ENCODE data around the gene ZNF763.

Gene ZNF763

DNA sequence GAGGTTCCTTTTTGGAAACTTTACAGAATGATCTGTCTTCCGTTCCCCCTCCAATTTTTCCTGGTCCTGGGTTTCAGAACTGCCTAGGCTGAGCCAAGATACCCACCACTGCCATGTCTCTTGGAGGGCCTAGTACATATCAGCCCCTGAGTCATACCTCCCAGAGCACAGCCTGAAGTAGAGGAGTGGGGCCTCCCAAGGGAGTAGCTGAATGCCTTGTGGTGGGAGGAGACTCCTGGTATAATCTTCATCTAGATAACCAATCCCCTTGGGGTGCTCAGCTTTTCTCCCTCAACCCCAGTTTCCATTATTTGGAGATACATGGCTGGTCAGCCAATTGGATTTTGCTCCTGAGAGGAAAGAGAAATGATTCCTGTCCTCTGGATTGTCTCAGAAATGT lies 30.3 kb downstream of the ZNF763 start:
- Histone ChIP-seq H3K4me3 (peak overlapping the region; percentile 12; the same call in 1 of the 2 replicates), H4K20me1 (peaks cover 41% of the 10 kb centered on the region), H3K4me2 (peak overlapping the region; percentile 0; the same call in 1 of the 2 replicates), H3K27ac (no peak overlapping the region), H3K36me3 (peaks cover 98% of the 10 kb centered on the region), H3K4me1 (peaks cover 34% of the 10 kb centered on the region), H3K9ac (no peak overlapping the region), H3K9me3 (peaks cover 95% of the 10 kb centered on the region), H3K27me3 (no peaks in the 10 kb centered on the region)
- no peak for TF ChIP-seq Cebpa-rat (IDR thresholded peaks at IDR 0.05)

DNA sequence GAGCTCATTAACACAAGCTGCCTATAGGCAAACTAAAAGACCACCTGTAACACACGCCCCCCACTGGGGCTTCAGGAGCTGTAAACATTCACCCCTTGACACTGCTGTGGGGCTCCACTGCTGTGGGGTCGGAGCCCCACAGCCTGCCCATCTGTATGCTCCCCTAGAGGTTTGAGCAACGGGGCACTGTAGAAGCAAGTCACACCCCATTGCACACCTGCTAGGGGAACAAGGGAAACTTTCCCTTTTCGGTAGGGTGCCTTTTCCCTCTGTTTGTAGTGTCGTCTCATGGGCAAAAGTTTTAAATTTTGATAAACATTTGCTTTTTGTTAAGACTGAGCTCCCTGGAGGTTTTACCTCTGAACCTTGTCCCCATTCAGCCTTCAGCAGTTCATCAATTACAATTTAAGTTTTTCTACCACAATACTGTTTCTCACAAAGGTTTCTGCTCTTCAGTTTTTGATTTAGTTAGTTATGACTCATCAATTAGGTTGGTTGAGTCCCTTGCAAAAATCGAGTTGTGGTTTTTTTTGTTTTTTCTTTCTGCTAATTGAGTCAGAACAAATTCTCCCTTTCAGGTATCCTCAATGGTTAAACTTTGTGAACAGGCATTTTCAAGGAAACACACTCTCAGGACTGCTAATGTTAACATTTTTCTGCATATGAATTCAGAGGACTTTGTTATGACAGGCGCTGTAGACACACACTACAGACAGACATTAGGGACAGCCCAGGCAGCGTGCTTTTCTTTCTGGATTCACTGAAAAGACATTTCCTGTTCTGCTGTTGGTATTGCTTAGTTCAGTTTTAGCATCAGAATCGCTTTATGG lies 35.5 kb downstream of the ZNF763 start:
- TF ChIP-seq Cebpa-rat (IDR thresholded peaks at IDR 0.05) = no peak
- Histone ChIP-seq H3K9me3 (peaks cover 87% of the 10 kb centered on the region), H3K4me3 (no peak overlapping the region), H3K9ac (no peak overlapping the region; the same call in 1 of the 2 replicates), H3K27ac (peak overlapping the region; percentile 20), H4K20me1 (peaks cover 18% of the 10 kb centered on the region), H3K4me1 (peaks cover 21% of the 10 kb centered on the region), H3K4me2 (peak overlapping the region; percentile 66), H3K27me3 (no peaks in the 10 kb centered on the region), H3K36me3 (peaks cover 86% of the 10 kb centered on the region)

GRCh38 chr19:12015015-12015752 lies 50.3 kb downstream of the ZNF763 start:
- no peaks in the 10 kb centered on the region for H3K4me1 ChIP-seq
- H3K9me3 ChIP-seq = peaks cover 100% of the 10 kb centered on the region
- H3K4me2 ChIP-seq = no peak overlapping the region
- peak overlapping the region; percentile 38 for H3K4me3 ChIP-seq
- peaks cover 98% of the 10 kb centered on the region for H3K36me3 ChIP-seq
- H3K9ac ChIP-seq = no peak overlapping the region
- no peaks in the 10 kb centered on the region for H3K27me3 ChIP-seq
- no peak for TF ChIP-seq Cebpa-rat (IDR thresholded peaks at IDR 0.05)
- no peak overlapping the region for H3K27ac ChIP-seq
- H4K20me1 ChIP-seq = no peaks in the 10 kb centered on the region

DNA sequence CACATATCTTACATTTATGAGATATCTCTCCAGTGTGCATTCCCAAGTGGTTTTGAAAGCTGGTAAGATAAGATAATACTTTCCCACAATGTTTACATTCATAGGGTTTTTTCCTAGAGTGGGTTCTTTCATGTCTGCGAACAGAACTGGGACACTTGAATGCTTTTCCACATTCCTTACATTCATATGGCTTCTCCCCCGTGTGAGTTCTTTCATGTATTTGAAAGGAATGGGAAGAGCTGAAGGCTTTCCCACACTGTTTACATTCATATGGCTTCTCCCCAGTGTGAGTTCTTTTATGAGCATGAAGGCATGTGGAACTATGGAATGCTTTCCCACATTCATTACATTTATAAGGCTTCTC lies 50.9 kb downstream of the ZNF763 start:
- no peak for TF ChIP-seq Cebpa-rat (IDR thresholded peaks at IDR 0.05)
- Histone ChIP-seq H3K27me3 (no peaks in the 10 kb centered on the region), H3K4me1 (no peaks in the 10 kb centered on the region), H3K9me3 (peaks cover 100% of the 10 kb centered on the region), H3K4me3 (peak overlapping the region; percentile 38), H3K27ac (no peak overlapping the region), H3K4me2 (no peak overlapping the region), H4K20me1 (no peaks in the 10 kb centered on the region), H3K9ac (no peak overlapping the region), H3K36me3 (peaks cover 98% of the 10 kb centered on the region)
